ENCODE data around the gene UGT2B17. TPM values are rescaled to one million over a fixed set of nuclear protein-coding genes. Genes with fewer than 3 reads are reported as not detected.

UGT2B17 gene
- total RNA-seq, 1 experiment from 2014 or later, result not detected

DNA sequence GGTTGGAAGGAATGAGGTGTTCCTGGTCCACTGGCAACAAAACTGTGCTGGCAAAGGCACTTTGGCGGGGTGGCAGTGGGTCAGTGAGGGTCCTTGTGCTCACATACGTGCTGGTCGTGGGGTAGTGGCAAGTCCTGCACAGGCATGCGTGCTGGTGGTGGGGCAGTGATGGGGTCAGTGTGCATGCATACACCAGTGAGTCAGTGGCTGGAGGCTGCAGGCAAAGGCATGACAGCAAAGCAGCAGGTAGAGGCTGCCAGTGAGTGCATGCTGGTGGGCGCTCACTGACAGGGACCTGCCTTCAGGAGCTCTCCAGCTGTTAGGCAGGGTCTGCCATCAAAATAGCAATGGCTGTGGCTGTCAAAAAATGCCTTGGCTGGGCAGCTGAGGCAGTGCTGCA is 86.8 kb downstream of the UGT2B17 start:
- no peaks in the 10 kb centered on the region for H3K36me3 ChIP-seq (ENCODE audit: control insufficient read depth, insufficient read depth, low read length)
- H3K4me3 ChIP-seq (ENCODE audit: low read depth in 2 of 2, low read length in 2 of 2), result no peak overlapping the region
- no peaks in the 10 kb centered on the region for H3K27me3 ChIP-seq (ENCODE audit: control insufficient read depth, insufficient read depth, low read length)
- H3K4me1 ChIP-seq (ENCODE audit: control insufficient read depth, insufficient read depth, low read length), result no peaks in the 10 kb centered on the region
- DNase-seq (ENCODE audit: low read depth, low spot score), result no peak
- BruUV-seq (replicated peaks), result no TSS peak
- CTCF ChIA-PET, result no interaction called here
- intact Hi-C loops (cut with micrococcal nuclease; ENCODE audit: unreplicated experiment), result no loop called here
- POLR2A ChIA-PET, result no interaction called here
- no peak for ATAC-seq
- TF ChIP-seq, protein P1, sequence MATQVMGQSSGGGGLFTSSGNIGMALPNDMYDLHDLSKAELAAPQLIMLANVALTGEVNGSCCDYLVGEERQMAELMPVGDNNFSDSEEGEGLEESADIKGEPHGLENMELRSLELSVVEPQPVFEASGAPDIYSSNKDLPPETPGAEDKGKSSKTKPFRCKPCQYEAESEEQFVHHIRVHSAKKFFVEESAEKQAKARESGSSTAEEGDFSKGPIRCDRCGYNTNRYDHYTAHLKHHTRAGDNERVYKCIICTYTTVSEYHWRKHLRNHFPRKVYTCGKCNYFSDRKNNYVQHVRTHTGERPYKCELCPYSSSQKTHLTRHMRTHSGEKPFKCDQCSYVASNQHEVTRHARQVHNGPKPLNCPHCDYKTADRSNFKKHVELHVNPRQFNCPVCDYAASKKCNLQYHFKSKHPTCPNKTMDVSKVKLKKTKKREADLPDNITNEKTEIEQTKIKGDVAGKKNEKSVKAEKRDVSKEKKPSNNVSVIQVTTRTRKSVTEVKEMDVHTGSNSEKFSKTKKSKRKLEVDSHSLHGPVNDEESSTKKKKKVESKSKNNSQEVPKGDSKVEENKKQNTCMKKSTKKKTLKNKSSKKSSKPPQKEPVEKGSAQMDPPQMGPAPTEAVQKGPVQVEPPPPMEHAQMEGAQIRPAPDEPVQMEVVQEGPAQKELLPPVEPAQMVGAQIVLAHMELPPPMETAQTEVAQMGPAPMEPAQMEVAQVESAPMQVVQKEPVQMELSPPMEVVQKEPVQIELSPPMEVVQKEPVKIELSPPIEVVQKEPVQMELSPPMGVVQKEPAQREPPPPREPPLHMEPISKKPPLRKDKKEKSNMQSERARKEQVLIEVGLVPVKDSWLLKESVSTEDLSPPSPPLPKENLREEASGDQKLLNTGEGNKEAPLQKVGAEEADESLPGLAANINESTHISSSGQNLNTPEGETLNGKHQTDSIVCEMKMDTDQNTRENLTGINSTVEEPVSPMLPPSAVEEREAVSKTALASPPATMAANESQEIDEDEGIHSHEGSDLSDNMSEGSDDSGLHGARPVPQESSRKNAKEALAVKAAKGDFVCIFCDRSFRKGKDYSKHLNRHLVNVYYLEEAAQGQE (IDR thresholded peaks at IDR 0.05; ENCODE audit: insufficient read depth in 1 of 2, low read depth in 2 of 2, low read length in 1 of 2), result no peak
- TF ChIP-seq, protein P2, sequence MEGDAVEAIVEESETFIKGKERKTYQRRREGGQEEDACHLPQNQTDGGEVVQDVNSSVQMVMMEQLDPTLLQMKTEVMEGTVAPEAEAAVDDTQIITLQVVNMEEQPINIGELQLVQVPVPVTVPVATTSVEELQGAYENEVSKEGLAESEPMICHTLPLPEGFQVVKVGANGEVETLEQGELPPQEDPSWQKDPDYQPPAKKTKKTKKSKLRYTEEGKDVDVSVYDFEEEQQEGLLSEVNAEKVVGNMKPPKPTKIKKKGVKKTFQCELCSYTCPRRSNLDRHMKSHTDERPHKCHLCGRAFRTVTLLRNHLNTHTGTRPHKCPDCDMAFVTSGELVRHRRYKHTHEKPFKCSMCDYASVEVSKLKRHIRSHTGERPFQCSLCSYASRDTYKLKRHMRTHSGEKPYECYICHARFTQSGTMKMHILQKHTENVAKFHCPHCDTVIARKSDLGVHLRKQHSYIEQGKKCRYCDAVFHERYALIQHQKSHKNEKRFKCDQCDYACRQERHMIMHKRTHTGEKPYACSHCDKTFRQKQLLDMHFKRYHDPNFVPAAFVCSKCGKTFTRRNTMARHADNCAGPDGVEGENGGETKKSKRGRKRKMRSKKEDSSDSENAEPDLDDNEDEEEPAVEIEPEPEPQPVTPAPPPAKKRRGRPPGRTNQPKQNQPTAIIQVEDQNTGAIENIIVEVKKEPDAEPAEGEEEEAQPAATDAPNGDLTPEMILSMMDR (IDR thresholded peaks at IDR 0.05), result no peak
- TF ChIP-seq SIN3A (IDR thresholded peaks at IDR 0.05; ENCODE audit: borderline replicate concordance, insufficient read depth, low read depth, low read length), result no peak
- TF ChIP-seq POLR2AphosphoS5 (IDR thresholded peaks at IDR 0.05; ENCODE audit: low read depth, low read length), result no peak
- TF ChIP-seq TCF7L2 (IDR thresholded peaks at IDR 0.05; ENCODE audit: low read depth, low read length), result no peak
- no peaks in the 10 kb centered on the region for H3K9me3 ChIP-seq (ENCODE audit: control insufficient read depth, insufficient read depth, low read depth, low read length)
- H3K27ac ChIP-seq (ENCODE audit: low read length), result no peak overlapping the region
- in situ Hi-C loops (cut with HindIII; ENCODE audit: low pct_unique_long_range_greater_than_20kb, low sequenced_read_pairs), result no loop called here

Other genes starting within 250 kb of the UGT2B17 start
- gene YTHDC1, start 226.2 kb downstream of the UGT2B17 start, total RNA-seq (2021; ENCODE audit: unreplicated experiment), result 44.5 TPM
- not detected for gene TMPRSS11E, start 128.9 kb downstream of the UGT2B17 start, total RNA-seq (2021; ENCODE audit: unreplicated experiment)
- gene UGT2B15, start 94.3 kb upstream of the UGT2B17 start, total RNA-seq (2021; ENCODE audit: unreplicated experiment), result 0.13 TPM
- gene UGT2B10, start 239.7 kb upstream of the UGT2B17 start, total RNA-seq (2021; ENCODE audit: unreplicated experiment), result not detected

Data from Panc1 (cell line).